Activated CD4-positive, CD25-positive, alpha-beta regulatory T cell treated with anti-CD3 and anti-CD28 coated beads, Interleukin-2, amount 50 U/mL, for 16 hours (primary cell): ENCODE data around the gene THRA.

Experiments
- DNase-seq: peaks from one replicate; pipeline ENCODE4 v3.0.0-alpha.2; 2020; ENCODE audit warnings: low read depth, low spot score

The THRA gene

DNA sequence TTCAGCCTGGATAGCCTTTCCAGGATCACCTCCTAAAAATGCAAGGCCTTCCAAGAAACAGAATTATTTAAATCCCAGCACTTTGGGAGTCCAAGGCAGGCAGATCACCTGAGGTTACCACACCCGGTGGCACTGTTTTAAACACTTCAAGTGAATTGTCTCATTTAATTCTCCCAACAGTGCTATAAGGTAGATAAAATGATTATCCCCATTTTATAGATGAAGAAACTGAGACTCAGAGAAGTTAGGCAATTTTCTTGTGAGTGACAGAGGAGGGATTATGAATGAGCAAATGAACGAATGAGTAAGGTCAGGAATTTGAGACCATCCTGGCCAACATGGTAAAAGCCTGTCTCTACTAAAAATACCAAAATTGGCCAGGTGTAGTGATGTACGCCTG, 16.8 kb downstream of the THRA start:
- no peak for DNase-seq

DNA sequence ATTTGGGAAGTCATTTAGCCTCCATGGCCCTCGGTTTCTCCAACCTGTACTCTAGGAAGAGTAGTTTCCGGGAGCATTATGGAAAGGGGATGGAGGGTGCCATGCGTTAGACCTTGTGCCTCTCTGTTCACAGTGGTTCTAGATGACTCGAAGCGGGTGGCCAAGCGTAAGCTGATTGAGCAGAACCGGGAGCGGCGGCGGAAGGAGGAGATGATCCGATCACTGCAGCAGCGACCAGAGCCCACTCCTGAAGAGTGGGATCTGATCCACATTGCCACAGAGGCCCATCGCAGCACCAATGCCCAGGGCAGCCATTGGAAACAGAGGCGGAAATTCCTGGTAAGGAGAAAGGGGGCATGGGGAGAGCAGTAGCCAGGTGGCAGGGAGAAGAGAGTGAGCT, 21.7 kb downstream of the THRA start:
- DNase-seq: no peak

DNA sequence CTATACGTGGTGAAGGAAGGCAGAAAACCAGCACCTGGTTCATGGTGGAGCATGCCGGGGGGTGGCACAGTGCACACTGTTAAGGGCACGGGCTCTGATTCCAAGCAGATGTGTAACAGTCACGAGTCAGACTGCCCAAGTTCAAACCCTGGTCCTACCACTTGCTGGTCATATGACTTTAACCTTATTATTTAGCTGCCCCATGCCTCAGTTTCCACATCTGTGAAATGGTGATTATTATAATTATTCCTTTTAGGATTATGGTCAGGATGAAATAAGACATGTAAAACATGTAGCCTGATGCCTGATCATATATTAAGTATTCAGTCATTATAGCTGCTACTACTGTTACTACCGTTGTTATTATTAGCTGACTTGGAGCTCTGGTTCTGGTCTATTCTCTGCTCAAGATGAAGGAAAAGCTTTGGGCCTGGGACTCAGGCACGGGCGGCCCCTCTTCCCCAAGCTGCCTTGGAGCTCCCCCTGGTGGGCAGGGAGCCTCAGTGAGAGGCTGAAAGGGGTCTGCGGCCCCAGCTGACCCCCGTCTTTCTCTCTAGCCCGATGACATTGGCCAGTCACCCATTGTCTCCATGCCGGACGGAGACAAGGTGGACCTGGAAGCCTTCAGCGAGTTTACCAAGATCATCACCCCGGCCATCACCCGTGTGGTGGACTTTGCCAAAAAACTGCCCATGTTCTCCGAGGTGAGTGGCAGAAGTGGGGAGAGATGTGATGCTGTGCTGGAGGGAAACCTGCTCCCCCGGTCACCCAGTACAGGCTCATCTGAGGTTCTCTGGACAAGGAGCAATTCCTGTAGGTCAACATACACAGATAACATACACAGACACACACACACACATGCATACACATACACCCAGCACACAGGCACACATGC, 23.6 kb downstream of the THRA start:
- no peak for DNase-seq

DNA sequence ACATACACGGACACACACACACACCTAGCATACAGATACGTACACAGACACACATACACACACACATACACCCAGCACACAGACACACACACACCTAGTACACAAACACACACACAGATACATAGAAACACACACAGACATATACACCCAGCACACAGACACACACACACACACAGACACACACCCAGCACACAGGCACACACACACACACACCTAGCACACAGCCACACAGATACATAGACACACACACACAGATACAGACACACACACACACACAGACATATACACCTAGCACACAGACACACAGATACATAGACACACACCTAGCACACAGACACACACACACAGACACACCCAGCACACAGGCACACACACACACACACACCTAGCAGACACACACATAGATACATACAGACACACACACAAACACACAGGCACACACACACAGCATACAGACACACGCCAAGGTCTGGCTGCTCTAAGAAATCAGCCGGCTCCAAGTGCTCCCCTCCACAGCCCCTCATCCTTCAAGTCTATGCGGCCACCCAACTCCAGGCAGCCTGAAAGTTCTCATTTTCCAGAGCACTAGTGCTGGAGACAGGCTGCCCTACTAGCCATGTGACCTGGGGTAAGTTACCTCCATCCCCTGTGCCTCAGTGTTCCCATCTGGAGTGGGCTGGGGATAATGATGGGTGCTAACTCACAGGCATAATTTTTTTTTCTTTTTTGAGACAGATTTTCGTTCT, 24.5 kb downstream of the THRA start:
- DNase-seq: no peak

DNA sequence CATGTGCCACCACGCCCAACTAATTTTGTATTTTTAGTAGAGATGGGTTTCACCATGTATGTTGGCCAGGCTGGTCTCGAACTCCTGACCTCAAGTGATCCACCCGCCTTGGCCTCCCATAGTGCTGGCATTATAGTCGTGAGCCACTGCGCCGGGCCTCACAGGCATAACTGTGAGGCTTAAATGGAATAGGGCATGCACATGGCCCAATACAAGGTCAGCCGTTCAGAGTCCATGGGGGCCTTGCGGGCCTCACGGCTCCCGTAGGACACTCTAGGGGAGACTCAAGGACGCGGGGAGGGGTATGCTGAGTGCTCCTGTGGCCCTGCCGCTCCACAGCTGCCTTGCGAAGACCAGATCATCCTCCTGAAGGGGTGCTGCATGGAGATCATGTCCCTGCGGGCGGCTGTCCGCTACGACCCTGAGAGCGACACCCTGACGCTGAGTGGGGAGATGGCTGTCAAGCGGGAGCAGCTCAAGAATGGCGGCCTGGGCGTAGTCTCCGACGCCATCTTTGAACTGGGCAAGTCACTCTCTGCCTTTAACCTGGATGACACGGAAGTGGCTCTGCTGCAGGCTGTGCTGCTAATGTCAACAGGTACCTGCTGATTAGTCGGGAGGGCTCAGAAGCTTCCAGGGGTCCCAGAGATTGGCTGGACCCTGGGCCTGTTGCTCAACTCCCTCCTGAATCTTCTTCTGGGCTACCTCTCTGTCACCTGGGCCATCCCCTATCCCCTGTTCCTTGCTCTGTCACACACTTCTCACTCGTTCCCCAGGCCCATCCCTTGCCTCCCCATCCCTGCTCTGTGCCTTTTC, 25.3 kb downstream of the THRA start:
- DNase-seq: no peak

DNA sequence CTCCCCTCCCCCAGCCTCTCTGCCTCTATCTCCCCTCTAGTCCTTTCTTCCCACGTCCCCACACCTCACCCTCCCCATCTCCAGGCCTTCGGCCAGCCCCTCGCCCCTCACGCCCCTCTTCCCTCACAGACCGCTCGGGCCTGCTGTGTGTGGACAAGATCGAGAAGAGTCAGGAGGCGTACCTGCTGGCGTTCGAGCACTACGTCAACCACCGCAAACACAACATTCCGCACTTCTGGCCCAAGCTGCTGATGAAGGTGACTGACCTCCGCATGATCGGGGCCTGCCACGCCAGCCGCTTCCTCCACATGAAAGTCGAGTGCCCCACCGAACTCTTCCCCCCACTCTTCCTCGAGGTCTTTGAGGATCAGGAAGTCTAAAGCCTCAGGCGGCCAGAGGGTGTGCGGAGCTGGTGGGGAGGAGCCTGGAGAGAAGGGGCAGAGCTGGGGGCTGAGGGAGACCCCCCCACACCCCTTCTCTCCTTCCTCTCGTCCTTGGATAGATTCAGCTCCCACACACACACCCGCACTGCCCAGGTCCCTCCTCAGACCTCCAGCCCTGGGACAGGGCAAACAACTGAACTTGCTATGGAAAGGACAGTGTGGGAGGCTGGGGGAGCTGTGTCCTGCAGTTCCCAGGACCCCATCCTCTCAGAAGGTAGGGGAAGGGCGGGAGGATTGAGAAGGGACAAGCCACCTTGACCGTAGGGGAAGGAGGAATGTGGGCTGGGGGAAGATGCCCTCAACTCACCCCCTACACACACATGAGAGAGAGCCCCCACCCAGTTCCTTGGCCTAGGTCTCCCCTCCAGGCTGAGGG, 26.5 kb downstream of the THRA start:
- no peak for DNase-seq

DNA sequence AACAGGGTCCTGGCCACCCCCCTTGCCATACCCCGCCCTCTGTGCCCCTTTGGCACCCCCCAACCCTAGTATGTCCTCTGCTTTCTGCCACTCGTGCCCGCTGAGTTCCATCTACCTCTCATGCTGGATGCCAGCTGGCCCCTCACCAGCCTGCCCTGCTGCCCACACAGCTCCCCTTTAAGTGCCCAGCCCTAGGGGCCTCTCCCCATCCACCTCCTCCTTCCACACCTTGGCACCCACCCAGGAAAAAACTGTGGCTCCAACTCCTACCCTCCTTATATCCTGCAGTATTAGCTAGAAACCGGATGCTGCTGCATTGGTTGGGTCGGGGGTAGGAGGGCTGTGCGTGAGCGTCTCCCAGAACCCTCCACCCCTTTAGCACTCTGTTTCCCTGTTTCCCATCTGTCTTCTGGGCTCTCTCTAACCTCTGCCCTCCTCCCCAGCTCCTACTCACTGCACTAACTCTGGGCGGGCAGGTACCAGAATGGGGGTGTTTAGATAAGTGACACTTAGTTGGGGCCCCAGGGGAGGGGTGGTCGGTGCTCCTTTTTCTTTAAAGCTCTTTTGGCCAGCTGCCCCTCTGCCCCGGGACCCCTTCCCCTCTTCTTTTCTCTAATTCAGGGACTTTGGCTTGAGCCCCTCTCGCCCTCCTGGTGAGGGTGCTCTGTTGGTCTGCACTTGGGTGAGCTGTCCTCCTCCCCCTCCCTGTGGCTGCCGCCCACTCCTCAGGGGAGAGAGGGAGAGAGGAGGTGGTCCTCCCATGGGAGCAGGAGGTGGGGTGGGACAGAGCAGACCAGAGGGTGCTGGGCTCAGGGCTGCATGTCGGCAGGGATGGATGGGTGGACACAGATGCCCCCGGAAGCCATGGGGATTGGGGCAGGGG, 27.7 kb downstream of the THRA start:
- no peak for DNase-seq

DNA sequence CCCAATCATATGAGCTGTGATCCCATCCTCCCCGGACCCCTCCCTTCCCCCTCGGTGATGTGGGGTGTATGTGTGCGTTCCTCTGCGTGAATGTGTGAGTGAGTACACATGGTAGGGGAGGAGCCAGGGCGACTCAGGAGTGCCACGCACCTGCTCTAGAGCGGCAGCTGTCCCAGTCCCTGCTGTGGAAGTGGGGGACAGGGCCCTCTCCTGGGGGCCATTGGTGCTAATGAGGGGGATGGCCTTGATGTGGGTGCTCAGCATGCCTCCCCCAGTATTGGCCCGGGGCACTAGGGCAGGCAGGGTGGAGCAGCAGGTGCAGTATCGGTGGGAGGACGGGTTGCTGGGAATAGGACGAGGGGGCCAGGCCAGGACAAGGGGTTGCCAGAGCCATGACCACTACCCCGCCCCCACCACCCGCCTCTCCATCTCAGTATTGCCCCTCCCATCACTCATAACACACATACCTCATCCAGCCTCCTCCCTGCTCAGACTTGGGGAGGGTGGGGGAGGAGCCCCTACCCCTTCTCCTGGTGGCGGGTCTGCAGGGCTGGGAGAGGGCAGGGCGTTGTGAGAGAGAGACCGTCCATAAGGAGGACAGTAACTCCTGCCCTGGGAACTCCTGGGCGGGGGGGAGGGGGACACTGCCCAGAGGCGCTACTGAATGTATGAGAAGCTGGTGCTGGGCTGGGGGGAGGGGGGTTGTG, 29.1 kb downstream of the THRA start:
- DNase-seq: no peak

DNA sequence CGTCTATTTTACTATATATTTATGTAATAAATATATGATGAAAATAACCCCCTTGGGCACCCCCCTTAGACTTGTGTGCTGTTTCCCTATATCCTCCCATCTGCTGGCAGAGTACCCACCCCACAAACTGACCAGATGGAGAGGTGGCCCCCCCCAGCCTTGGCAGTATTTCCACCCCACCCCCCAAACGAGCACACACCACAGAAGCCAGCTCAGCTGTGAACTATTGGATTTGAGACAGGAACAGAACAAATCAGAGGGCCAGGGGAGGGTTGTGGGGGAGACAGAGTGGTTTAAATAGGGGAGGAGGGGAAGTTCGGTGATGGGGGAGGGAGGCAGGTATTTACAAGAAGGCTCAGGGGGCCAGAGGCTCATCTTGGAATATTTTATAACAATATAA, 29.8 kb downstream of the THRA start:
- DNase-seq: no peak

DNA sequence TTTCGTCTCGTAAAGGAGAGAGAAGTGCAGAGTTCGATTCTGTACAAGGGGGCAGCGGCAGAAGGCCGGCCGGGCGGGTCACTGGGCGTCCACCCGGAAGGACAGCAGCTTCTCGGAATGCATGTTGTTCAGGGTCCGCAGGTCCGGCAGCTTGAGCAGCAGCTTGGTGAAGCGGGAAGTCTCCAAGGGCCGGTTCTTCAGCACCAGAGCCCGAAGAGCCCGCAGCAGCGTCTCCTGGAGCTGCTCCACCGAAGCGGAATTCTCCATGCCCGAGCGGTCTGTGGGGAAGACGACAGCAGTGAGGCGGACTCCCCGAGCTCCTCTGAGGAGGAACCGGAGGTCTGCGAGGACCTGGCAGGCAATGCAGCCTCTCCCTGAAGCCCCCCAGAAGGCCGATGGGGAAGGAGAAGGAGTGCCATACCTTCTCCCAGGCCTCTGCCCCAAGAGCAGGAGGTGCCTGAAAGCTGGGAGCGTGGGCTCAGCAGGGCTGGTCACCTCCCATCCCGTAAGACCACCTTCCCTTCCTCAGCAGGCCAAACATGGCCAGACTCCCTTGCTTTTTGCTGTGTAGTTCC, 30.3 kb downstream of the THRA start:
- no peak for DNase-seq

DNA sequence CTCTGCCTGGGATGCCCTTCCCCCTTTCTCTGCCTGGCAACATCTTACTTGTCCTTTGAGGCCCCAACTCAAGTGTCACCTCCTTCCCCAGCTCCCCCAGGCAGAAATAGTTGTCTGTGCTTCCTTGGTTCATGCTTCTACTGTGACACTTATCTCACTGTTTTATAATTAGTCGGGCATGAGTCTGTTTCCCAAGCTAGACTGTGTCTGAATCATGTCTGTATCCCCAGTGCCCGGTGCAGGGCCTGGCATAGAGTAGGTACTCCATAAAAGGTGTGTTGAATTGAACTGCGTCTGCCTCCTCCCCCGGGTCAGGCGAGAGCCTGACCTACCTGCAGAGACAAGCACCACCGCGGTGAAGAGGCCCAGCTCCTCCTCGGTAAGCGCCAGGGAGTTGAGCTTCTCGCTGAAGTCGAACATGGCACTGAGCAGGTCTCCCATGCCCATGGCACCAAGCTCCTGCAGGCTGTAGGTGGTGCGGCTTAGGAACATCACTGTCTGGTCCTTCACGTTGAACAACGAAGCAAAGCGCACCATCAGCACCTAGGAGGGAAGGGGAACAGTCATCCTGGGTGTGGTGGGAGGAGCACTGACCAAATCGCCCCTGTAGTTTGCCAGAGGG, 30.9 kb downstream of the THRA start:
- DNase-seq: no peak

DNA sequence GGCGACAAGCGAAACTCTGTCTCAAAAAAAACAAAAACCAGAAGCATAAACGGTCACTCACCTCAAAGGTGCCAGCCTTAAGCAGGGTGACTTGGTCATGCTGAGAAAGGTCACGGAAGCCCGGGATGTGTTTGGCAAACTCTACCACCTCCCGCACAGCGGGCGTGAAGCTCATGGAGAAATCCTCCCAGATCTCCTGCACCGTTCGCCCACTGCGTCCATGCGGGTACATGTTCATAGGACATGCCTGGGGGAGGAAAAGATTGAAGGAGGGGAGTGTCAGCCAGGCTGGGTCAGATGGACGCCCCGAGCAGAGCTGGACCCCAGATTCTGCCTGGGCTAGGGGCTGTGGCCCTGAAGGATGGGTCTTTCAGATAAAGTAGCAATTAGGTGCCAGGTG, 32.1 kb downstream of the THRA start:
- no peak for DNase-seq

DNA sequence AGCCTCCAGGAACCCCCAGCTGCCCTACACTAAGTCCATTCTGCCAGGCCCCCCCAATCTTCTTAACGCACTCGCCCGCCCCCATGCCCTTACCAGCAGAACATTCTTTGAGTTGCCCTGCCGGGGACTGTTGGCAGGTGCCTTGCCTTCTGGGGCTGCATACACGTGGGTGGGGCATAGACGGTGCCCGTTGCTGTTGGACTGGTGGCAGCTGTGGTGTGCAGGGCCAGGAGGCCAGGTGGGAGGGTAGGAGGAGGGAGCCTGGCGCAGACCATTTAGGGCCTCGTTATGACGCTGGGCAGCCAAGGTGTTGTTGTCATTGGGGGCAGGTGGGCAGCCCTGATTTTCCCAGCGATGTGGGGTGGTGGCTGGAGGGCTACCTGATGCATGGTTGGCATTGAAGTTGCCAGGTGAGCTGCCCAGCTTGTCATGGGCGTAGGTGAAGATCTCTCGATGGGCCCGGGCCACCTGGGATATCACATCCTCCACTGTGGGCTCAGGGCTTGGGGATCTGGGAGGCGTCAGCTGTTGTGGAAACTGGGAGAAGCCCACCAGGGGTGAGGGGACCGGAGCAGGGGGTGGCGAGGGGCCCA, 32.7 kb downstream of the THRA start:
- no peak for DNase-seq

DNA sequence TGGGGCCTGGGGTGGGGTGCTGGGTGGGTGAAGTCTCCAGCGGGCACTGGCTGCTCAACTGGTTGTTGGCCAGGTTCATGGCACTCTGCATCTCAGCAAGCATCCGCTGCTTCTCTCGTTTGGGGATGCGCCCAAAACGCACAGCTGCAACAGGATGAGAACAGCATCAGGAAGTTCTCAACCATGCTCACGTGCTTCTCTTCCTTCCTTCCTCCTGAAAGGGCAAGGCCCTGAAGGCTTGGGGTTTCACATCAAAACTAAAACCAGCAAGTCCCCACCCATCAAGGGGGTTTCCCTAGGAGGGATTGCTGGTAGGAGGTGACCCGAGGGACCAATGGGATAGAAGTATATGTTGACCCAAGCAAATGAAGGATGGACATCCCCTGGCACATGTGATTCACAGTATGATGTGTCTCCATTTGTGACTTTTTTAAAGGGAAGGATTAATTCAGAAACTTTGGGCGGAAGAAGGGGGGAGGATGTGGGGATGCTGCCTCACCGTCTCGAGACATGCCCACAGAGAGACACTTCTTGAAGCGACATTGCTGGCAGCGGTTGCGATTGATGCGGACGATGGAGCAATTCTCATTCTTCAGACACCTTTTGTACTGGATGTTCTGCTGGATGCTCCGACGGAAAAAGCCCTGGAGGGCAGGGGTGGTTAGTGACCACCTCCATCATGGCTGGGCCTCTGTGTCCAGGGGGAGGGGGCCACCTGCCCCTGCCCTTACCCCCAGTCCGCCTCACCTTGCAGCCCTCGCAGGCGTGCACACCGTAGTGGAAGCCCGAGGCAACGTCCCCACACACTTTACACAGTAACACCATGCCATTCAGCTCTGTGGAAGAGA, 33.4 kb downstream of the THRA start:
- DNase-seq: peak; percentile 79

DNA sequence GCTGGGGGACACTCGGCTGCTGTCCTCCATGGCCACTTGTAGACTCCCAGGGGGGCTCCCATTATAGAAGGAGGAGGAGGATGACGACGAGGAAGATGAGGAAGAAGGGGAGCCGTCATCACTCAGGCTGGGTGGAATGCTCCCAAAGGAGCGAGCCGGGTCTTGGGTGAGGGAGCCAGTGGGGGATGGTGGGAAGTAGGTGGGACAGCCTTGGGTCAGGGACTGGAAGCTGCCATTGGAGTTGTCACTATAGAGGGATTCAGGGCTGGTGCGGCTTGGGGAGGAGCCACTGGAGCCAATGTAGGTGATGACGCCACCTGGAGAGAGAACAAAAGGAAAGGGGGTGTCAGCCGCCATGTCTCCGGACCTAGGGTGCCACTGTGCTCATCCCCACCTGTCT, 34.3 kb downstream of the THRA start:
- no peak for DNase-seq

DNA sequence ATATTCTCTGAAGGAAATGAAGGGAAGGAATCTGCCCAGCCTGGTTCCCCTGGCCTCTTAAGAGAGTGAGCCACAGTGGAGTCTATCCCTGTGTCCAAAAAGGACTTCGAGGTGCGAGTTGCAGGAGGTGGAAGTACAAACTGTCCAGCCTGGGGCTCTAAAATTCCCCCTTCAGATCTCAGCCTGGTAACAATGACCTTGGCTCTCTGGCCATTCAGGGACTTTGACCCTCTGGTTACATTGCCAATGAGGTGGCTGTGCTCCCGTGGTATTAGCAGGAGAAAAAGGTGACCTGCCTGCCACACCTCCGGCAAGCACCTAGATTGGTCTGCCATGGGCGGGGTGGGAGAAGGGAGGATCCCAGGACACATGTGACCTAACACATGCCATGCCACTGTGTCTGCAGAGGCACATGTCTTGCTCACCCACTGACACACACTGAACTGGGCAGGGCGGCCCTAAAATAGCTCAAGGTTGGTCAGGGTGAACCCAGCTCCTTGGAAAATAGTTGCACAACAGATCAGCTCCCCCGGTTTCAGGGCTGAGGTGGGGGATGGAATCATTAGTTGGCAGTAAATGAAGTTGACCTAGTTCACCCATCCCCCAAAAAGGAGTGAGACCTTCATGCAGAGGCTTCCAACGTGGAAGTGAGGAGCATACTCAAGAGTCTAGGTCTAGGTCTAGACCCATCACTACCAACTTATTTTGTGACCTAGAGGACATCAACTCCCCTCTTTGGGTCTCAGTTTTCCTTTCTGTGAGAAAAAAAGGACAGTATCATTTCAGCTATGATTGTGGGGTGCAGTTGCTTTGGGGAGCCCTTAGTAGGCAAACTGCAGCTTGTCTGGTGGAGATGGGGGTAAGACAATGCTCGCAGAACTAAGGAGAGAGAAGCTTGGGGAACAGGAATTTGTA, 35.4 kb downstream of the THRA start:
- no peak for DNase-seq
